Urinary bladder (tissue), 4 donors: ENCODE results near the gene PCSK7. TPM values are rescaled to one million over a fixed set of nuclear protein-coding genes. Genes with fewer than 3 reads are reported as not detected.

Experiments
- DNase-seq: peaks from one replicate; pipeline ENCODE4 v3.0.0-alpha.2; 2015; ENCODE audit errors: extremely low spot score
- H3K27ac ChIP-seq: one replicate; pipeline ENCODE4 v1.5.1; 2013; ENCODE audit warnings: low read depth, mild to moderate bottlenecking, moderate library complexity
- H3K36me3 ChIP-seq: one replicate; pipeline ENCODE4 v1.6.1; 2013; ENCODE audit warnings: mild to moderate bottlenecking, moderate library complexity; ENCODE audit not compliant: insufficient read depth
- H3K4me1 ChIP-seq: one replicate; pipeline ENCODE4 v1.6.1; 2013; ENCODE audit warnings: mild to moderate bottlenecking, moderate library complexity; ENCODE audit not compliant: insufficient read depth
- H3K4me3 ChIP-seq: one replicate; pipeline ENCODE4 v1.5.1; 2013; ENCODE audit warnings: low read depth, low read length
- WGBS: extraction: QIAGEN DNeasy Blood & Tissue Kit; methylation state at CpG from one replicate; pipeline ENCODE4 v1.1.7; 2013; 5-methylcytosine and 5-hydroxymethylcytosine counted together
- polyA plus RNA-seq: library from polyadenylated mRNA; stranded (reverse); fragments of 200-250 nt; gene quantifications from one replicate; pipeline ENCODE4 v1.2.3, GENCODE V29; 2013
- total RNA-seq: library from RNA; depleted of rRNA; stranded (reverse); fragments of >200 nt; gene quantifications from one replicate; pipeline ENCODE4 v1.2.3, GENCODE V29; 2014
- donor health status: healthy with polysubstance abuse.
- donor health status: healthy.

PCSK7 gene
- total and polyA plus RNA-seq, 2 donors: 23.7 to 45.6 TPM

DNA sequence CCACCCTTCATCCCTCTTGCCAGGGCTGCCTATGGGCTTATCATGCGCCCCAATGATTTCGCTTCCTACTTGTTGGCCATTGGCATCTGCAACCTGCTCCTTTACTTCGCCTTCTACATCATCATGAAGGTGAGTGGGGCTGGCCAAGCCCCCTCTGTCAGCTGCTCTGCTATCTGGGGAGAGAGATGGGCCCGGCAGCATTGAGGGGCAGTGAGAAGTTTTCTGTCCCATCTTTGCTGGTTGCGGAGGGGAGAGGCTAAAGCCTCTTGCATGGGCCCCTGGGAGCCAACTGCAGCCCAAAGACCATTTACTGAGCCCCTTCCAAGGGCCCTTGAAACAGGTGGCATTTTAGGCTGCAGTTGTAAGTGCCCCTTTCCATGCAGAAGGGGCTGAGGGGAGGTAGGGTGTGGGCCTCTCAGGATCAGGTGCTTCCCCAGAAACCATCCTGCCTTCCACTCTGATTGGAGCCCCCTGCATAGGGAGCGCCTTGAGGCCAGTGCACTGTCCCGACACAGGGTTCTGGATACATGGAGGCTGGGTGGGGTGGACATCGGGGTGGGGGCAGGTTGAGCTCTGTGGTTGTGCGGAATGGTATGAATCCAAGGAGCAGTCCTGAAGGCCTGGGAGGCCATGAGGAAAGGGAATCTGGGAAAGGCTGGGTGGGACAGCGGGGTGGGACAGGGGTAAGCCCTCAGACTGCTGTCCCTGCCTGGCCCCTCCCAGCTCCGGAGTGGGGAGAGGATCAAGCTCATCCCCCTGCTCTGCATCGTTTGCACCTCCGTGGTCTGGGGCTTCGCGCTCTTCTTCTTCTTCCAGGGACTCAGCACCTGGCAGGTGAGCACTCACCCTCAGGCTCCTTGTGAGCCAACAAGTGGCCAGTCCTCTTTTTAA, 38.5 kb downstream of the PCSK7 start:
- 92% methylated on average over 15 of the region's 15 CpGs for WGBS
- H3K27ac ChIP-seq: no peak overlapping the region
- DNase-seq: no peak
- H3K4me1 ChIP-seq: no peaks in the 10 kb centered on the region
- no peaks in the 10 kb centered on the region for H3K36me3 ChIP-seq
- no peak overlapping the region for H3K4me3 ChIP-seq

DNA sequence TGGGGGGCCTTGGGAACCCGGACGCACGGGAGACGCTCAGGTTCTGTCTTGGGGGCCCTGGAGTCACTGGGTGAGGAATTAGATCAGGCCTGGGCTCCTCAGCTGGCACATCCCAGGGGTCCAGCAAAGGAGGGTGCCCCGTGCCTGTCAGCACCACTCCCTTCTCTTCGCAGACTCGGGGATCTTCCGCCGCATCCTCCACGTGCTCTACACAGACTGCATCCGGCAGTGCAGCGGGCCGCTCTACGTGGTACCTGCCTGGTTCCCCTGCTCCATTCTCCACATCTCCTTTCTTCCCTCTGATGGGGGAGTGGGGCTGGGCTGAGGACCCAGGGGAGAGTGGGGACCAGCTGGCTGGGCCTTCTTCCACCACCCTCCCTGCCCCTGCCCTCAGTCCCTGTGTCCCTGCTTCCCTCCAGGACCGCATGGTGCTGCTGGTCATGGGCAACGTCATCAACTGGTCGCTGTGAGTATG, 39.4 kb downstream of the PCSK7 start:
- 91% methylated on average over 17 of the region's 17 CpGs for WGBS
- DNase-seq: no peak
- H3K36me3 ChIP-seq: no peaks in the 10 kb centered on the region
- no peak overlapping the region for H3K27ac ChIP-seq
- H3K4me3 ChIP-seq: no peak overlapping the region
- H3K4me1 ChIP-seq: no peaks in the 10 kb centered on the region

DNA sequence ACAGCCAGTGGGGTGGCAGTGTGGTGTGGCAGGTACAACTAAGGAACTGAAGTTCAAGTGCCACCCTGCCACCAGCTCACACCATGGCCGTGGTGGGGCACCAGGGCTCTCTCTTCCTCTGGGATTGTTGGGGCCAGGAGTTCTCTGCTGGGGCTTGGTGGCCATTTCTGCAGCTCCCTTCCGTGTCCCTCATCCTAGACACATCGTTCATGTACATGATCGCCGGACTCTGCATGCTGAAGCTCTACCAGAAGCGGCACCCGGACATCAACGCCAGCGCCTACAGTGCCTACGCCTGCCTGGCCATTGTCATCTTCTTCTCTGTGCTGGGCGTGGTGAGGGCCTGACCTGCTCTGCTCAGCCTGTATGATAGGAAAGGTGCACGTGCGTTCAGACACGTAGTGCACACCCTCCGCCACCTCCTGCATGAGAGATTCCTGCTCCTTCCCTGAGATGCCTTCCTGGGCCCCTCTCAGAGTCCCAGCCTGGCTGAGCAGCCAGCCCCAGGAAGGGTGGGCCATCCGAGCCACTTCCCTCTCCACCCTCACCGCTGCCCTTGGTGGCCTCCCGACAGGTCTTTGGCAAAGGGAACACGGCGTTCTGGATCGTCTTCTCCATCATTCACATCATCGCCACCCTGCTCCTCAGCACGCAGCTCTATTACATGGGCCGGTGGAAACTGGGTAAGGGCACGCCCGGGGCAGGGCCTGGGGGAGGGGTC, 40.0 kb downstream of the PCSK7 start:
- DNase-seq: no peak
- no peak overlapping the region for H3K27ac ChIP-seq
- no peaks in the 10 kb centered on the region for H3K36me3 ChIP-seq
- H3K4me3 ChIP-seq: no peak overlapping the region
- WGBS: 93% methylated on average over 26 of the region's 26 CpGs
- H3K4me1 ChIP-seq: no peaks in the 10 kb centered on the region

DNA sequence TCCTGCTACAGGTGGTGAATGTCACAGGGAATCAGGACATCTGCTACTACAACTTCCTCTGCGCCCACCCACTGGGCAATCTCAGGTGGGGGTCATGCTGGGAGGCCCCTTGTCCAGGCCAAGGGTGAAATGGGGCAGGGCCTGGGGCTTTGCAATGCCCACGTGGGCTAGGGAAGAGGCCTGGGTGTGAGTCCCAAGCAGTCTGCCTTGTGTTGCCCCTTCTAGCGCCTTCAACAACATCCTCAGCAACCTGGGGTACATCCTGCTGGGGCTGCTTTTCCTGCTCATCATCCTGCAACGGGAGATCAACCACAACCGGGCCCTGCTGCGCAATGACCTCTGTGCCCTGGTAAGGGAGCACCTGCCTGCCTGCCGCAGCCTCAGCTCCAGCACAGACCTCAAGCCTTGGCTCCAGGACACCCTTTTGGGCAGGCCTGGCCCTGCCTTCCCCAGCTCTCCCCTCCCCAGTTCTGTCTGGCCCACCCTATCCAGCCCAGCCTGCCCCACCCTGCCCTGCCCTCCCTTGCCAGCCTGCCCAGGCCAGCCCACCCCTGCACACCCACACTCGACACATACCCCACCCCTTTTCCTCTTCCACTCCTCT, 41.8 kb downstream of the PCSK7 start:
- Histone ChIP-seq H3K27ac (no peak overlapping the region), H3K36me3 (no peaks in the 10 kb centered on the region), H3K4me1 (no peaks in the 10 kb centered on the region), H3K4me3 (no peak overlapping the region)
- 79% methylated on average over 8 of the region's 8 CpGs for WGBS
- DNase-seq: no peak

DNA sequence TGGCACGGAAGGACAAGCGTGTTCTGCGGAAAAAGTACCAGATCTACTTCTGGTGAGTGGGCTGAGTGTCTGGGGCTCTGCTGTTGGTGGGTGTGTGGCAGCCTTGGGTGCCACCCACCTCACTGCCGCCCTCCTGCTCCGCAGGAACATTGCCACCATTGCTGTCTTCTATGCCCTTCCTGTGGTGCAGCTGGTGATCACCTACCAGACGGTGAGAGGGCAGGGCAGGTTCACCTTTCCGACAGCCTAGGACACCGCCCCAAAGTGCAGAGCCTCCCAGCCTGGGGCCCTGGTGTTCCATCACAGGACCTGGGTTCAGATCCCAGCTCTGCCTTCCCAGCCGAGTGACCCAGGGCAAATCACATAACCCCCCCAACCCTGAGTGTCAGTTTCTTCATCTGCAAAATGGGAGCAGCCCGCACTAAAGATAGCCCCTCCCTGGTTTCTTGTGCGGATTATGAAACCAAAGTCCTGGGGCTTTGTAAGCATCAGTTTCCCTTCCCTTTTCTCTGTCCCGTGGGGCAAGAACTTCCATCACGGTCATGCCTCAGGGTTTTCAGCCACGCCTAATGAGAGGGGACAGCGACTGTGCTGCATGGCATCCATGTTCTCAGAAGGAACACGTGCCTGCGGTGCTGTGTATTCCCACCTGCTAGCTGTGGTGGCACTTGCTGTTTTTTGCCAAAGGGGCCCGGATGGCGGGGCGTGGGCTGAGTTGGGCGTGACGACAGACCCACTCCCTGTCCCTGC, 42.5 kb downstream of the PCSK7 start:
- no peak for DNase-seq
- 93% methylated on average over 22 of the region's 22 CpGs for WGBS
- H3K4me1 ChIP-seq: no peaks in the 10 kb centered on the region
- H3K36me3 ChIP-seq: no peaks in the 10 kb centered on the region
- no peak overlapping the region for H3K27ac ChIP-seq
- no peak overlapping the region for H3K4me3 ChIP-seq

DNA sequence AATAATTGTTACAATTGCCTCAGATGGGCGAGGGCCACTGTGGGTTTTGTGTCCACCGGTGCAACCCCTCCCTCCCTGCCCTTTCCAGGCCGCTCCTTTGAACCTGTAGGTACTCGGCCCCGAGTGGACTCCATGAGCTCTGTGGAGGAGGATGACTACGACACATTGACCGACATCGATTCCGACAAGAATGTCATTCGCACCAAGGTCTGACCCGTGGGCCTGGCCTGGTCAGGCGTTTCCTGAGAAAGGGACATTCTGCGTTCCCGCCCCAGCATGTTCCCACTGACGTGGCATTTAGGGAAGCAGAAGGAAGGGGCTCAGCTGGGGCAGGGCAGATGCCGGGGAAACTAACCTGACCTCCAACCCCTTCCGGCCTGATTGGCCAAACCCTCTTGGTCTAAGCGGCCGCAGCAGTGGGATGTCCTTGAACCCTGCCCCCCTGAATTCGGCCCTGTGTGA, 43.2 kb downstream of the PCSK7 start:
- no peak overlapping the region for H3K4me3 ChIP-seq
- 90% methylated on average over 20 of the region's 20 CpGs for WGBS
- DNase-seq: no peak
- no peaks in the 10 kb centered on the region for H3K4me1 ChIP-seq
- H3K36me3 ChIP-seq: no peaks in the 10 kb centered on the region
- H3K27ac ChIP-seq: no peak overlapping the region

DNA sequence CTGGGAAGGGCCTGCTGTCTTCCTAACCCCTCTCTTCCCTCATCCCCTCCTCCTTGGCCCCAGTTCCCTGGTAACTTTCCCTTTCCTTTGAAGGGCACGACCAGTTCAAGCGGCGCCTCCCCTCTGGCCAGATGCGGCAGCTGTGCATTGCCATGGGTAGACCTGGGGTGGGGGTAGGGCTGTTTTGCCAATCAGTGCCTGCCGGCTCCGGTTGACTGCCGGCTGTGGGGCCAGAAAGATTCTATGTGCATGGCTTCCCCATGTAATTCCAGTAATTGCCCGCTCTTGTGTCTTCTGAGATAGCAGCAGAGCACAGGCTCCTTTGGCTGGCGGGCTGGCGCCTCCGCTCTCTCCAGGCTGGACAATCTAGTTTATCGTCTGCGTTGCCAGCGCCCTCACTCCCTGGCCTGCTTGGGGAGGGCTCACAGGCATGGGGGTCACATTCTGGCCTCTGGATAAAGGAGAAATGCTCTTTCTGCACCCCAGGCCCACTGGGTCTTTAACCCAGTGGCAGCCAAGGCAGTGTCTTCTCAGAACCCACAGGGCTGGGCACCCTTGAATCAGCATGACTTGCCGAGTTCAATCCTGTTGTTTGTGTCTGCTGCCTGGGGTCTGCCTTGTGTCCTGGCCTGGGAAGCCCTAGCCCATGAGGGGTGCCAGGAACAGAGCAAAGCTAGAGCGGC, 43.9 kb downstream of the PCSK7 start:
- WGBS: 88% methylated on average over 16 of the region's 16 CpGs
- Histone ChIP-seq H3K4me3 (no peak overlapping the region), H3K27ac (no peak overlapping the region), H3K36me3 (no peaks in the 10 kb centered on the region), H3K4me1 (no peaks in the 10 kb centered on the region)
- DNase-seq: no peak

DNA sequence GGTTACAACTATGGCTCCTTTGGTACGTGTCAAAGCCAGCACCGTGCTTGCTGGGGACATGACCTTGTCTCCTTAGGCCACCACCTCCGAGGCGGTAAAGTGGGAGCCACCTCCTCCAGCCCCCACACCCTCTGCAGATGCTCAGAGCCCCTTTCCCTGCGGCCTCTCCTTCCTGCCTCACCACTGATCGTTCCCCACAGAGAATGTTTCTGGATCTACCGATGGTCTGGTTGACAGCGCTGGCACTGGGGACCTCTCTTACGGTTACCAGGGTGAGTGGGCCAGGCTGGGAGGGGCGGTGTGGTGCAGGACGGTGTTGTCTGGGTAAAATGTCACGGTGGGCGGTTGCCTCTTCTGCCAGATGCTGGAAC, 44.5 kb downstream of the PCSK7 start:
- no peak overlapping the region for H3K27ac ChIP-seq
- H3K4me1 ChIP-seq: no peaks in the 10 kb centered on the region
- H3K36me3 ChIP-seq: no peaks in the 10 kb centered on the region
- no peak for DNase-seq
- 91% methylated on average over 13 of the region's 13 CpGs for WGBS
- H3K4me3 ChIP-seq: no peak overlapping the region

DNA sequence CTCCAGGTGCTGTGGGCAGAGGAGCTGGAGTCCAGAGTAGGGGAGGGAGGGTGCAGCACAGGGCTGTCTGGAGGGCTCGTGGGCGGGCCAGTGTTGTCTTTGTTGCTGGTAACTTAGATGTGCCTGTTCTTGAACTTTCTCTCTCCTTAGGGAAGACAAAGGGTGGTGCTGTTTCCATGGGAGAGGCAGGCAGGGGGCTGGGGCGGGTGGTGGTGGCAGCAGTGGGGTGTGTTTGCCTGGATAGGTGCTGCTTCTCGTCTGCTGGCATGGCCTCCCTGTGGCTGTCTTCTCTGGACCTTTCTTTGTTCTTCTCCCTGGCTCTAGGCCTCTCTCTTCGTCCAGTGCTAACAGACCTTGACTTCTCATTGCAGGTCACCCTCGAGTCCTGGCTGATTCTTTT, 44.9 kb downstream of the PCSK7 start:
- Histone ChIP-seq H3K36me3 (no peaks in the 10 kb centered on the region), H3K4me1 (no peaks in the 10 kb centered on the region), H3K27ac (no peak overlapping the region), H3K4me3 (no peak overlapping the region)
- WGBS: 77% methylated on average over 6 of the region's 6 CpGs
- no peak for DNase-seq

DNA sequence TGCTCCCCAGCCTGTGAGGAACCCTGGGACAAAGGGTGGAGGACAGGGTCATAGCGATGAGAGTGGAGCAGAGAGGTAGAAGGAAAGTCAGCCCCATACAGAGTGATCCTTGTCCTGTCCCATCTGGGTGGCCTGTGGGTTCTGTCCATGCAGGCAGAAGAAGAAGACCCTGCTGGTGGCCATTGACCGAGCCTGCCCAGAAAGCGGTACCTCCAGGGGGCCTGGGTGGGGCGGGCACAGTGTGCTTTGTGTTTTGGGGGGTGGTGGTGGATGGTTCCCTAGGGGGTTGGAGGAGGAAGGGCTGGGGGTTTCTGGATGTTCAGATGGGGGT, 45.5 kb downstream of the PCSK7 start:
- H3K36me3 ChIP-seq: no peaks in the 10 kb centered on the region
- 96% methylated on average over 4 of the region's 4 CpGs for WGBS

DNA sequence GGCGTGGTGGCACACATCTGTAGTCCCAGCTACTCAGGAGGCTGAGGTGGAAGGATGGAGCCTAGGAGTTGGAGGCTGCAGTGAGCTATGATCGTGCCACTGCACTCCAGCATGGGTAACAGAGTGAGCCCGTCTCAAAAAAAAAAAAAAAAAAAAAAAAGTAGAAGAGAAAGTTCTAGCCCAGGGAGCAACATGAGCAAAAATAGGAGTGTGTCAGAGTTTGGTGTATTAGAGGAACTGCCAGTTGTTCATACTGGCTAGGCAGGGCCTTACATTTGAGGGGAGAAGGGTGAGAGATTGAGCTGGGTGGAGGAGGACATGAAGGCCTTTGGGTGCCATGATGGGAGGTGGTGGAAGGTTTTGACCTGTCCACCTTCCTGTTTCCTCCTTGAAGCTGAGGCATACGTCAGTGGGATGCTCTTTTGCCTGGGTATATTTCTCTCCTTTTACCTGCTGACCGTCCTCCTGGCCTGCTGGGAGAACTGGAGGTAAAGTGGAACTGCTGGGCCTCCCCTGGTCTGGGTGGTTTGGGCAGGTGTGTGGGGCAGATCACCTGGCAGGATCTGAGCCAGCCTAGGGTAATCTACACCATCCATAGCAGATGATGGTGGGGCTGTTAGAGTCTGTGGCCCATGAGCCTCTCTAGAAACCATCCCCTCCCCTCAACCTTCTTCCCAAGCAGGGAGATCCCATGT, 46.0 kb downstream of the PCSK7 start:
- WGBS: 90% methylated on average over 5 of the region's 5 CpGs
- Histone ChIP-seq H3K27ac (no peak overlapping the region), H3K4me3 (no peak overlapping the region), H3K36me3 (no peaks in the 10 kb centered on the region), H3K4me1 (no peaks in the 10 kb centered on the region)
- DNase-seq: no peak

More for the DNA sequence above, 45.5 kb downstream of the PCSK7 start:
- Histone ChIP-seq H3K4me1 (no peaks in the 10 kb centered on the region), H3K27ac (no peak overlapping the region), H3K4me3 (no peak overlapping the region)
- no peak for DNase-seq

DNA sequence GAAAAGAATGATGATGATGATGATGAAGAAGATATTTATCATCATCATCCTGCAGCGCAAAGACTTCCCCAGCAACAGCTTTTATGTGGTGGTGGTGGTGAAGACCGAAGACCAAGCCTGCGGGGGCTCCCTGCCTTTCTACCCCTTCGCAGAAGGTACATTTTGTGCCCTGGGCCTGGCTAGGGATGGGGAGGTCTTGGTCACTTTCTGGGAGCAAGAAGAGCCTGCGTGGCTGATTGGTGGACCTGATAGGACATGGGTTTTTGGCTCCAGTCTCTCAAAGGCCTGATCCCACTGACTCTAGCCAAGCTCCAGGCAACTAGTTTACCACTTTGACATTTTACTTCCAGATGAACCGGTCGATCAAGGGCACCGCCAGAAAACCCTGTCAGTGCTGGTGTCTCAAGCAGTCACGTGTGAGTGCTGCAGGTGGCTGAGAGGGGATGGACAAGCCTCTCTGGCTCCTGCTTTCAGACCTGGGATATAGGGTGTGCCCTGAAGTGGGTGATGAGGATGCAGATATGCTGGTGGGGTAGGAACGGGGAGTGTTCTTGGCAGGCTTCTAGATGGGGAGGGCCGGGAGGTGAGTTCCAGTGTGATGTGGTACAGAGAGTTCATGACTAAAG, 48.0 kb downstream of the PCSK7 start:
- no peaks in the 10 kb centered on the region for H3K4me1 ChIP-seq
- no peak for DNase-seq
- H3K27ac ChIP-seq: no peak overlapping the region
- no peaks in the 10 kb centered on the region for H3K36me3 ChIP-seq
- no peak overlapping the region for H3K4me3 ChIP-seq
- 85% methylated on average over 11 of the region's 11 CpGs for WGBS
